KG1 (cell line): Measurements from ENCODE around the gene ANKUB1.

ENCODE experiments used
- DNase-seq: peaks from one replicate; lab custom pipeline; 2025; lab: John Stamatoyannopoulos, UW

ANKUB1 gene

GRCh38 chr3:149753717-149754116, 38.6 kb downstream of the ANKUB1 start:
- no peak for DNase-seq

DNA sequence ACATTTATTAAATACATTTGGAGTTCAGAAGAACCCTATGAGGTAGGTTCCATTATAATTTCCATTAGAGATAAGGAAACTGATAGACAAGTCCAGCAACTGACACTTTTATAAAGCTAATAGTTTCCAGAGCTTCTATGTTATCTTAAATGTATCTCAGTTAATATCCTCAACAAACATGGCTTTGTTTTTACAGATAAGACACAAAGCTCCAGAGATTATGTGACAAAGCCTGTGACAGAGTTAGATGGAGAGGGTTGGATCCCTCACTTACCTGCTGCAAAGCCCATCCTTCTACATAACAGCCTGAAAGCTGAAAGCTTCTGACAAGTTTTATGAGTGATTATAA, 39.6 kb downstream of the ANKUB1 start:
- DNase-seq = no peak

DNA sequence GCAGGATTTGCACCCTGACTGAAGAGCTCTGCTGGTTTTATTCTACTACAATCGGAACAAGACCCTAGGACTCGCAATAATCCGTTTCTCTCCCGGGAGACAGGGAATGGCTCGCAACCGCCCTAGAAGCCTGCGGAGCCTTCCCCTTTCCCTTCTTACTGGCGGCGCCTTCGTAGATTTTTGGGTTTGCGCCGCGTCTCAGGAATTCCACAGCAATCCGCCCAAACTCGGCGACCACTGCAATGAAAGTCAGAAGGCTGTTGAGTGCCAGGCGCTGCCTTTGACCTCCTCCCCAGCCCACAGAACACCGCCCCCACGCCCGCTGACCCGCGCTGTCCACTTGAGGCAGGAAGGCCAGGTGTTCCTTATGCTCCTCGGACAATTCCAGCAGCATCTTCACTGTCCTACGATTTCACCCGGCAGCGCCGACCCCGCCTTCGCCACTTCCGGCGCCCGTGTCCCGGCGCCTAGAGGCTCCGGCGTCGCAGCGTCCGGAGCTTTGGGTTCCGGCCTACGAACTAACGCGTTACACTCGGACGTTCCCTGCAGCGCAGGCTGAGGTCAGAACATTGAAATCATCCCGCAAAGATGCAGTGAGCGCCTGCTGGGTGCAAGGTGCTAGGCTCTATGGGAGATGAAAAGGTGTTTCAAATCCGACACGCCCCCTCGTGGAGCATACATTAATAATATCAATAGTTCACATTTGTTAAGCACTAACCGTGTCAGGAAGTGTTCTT, 40.1 kb downstream of the ANKUB1 start, which contains the start of gene COMMD2:
Gene COMMD2 (minus strand): TSS at position 439 of the 737 bp plus-strand sequence. CDS start 45 bp downstream, at position 394.
- DNase-seq = peak; percentile 56

DNA sequence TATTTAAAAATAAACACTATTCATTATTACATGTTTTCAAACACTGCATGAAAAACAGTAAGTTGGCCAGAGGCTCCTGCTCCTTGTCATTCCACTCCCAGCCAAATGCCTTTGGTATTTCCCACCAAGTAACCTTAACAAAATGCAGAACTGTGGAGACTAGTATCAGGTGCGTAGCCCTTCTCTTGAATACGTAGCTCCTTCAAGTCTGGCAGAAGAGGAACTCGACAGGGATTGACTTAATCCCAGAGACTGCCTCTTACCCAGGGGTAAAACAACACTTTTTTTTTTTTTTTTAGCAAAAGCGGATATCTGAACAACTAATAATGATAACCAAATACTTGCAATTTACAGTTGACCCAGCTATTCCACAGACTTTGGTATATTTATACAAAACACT, 40.8 kb downstream of the ANKUB1 start:
- no peak for DNase-seq

GRCh38 chr3:149744606-149745005, 47.7 kb downstream of the ANKUB1 start:
- no peak for DNase-seq

GRCh38 chr3:149744151-149744550, 48.2 kb downstream of the ANKUB1 start:
- peak; percentile 18 for DNase-seq

- no peak for DNase-seq
Measured at GRCh38 chr3:149739396-149739795, 53.0 kb downstream of the ANKUB1 start.

GRCh38 chr3:149738876-149739275, 53.5 kb downstream of the ANKUB1 start:
- no peak for DNase-seq

- DNase-seq = no peak
Measured at GRCh38 chr3:149736953-149737205, 55.5 kb downstream of the ANKUB1 start.

DNA sequence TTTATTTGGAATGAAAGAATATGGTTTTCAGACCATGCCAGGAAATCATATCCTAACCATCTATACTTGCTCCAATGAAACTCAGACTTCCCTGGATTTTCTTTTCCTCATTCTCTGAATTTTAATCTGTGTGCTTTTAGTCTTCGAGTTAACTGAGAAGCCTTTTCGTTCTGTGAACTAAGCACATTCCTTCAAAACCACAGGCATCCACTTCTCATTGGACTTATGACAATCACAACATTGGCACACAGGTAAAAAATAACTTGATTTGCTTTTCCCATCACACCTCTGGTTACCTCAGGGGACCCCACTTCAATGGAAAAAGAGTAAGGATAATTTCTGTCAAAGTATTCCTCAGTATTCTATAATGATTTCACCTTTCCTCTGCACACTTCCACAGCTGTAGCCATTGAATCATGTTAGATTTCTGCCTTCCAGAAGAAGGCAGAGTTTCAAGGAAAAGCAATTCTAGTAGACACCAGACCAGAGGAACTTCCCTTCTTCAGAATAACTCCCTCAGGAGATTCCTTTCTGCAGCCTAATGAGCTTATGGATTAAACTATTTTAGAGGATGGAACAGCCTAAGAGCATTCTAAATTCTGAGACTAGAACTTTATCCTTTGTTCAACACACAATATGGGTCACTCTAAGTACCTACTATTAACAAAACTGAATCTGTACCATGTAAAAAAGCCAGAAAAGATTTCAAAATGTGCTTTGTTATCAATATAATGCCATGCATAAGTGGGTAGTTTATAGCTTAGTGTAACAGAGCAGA, 56.0 kb downstream of the ANKUB1 start:
- no peak for DNase-seq

- DNase-seq = no peak
Measured at GRCh38 chr3:149732234-149732633, 60.1 kb downstream of the ANKUB1 start.

- no peak for DNase-seq
Measured at GRCh38 chr3:149727656-149728055, 64.7 kb downstream of the ANKUB1 start.

DNA sequence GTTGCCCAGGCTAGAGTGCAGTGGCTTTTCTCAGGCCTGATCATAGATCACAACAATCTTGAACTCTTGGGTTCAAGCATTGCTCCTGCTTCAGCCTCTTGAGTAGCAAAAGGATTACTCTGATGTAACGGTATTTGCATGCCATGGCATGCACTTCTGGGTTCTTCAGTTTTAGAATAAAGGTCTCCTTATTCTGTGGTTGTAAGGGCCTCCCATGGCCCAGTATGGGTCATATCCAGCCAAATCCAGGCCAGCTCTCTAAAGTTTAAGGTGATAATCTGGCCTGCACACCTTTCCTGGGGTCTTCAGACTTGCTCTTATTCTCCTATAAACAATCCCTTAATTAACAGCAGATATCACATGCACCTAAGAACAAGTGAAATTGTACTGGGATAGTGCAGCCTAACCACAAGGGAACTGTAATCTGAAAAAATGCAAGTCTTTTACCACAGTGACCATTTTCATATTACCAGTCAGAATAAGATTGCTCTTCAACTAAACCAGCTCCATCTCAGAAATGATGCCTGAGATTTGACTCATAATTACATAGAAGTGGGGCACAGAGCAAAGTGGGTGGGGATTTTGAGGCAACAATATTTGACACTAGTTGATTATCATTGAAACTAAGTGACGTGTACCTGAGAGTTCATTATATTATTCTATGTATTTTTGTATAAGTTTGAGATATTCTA, 65.5 kb downstream of the ANKUB1 start:
- DNase-seq = no peak

GRCh38 chr3:149723781-149724180, 68.6 kb downstream of the ANKUB1 start:
- DNase-seq = no peak

DNA sequence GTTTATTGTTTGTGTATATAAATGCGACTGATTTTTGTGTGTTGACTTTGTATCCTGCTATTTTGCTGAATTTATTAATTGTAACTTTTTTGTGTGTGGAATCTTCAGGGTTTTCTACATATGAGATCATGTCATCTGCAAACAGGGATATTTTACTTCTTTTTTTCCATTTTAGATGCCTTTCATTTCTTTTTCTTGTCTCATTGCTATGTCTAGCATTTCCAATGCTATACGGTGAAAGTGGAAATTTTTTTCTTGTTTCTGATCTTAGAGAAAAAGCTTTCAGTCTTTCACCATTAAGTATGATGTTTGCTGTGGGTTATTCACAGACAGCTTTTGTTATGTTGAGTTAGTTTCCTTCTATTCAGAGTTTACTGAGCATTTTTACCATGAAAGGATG, 71.4 kb downstream of the ANKUB1 start:
- no peak for DNase-seq

DNA sequence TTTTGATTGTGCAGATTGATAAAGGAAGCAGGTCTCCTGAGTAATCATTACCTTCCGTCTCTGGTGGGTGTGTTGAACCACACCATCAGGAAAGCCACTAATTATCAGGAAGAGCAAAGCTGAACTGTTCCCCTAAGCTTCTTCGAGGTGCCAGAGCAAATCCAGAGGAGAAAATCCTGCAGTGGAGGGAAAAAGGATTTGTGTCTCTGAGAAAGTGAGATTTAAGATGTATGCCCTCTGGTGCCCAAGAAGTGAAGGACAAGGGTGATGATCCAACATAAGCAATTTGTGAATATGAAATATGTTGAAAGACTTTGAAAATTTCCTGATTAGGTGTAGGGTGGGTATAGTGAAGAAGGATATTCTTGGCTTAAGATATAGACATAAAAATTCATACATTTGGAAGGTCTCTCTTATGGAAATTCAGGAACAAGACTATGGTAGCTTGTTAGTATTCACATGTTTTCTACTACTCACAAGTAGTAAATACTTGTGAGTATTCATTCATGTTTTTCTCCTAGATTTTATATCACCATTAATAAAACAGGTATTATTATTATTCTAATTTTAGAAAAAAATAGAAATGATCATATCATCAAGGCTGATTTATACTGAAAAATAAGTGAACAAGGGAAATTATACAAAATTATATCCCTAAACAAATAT, 74.8 kb downstream of the ANKUB1 start:
- peak; percentile 37 for DNase-seq

- no peak for DNase-seq
Measured at GRCh38 chr3:149716984-149717383, 75.4 kb downstream of the ANKUB1 start.

DNA sequence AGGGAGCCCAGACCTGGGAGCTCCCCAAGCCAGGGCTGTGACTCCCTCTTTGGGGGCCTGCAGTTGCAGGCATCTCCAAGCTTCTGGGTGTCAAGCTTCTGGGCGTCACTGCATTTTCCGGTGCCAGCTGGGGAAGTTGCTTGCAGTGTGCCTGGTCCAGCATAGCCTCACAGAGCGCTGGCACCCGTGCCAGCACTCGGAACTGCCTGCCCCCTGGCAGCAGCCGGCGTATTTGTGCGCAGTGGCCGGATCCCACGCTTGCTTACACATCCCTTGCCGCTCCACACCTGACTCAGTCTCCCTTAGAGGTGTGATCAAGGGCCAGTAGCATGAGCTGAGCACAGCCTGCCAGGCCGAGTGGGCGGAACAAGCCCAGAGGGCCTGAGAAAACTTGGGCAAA, 77.1 kb downstream of the ANKUB1 start:
- DNase-seq = no peak

DNA sequence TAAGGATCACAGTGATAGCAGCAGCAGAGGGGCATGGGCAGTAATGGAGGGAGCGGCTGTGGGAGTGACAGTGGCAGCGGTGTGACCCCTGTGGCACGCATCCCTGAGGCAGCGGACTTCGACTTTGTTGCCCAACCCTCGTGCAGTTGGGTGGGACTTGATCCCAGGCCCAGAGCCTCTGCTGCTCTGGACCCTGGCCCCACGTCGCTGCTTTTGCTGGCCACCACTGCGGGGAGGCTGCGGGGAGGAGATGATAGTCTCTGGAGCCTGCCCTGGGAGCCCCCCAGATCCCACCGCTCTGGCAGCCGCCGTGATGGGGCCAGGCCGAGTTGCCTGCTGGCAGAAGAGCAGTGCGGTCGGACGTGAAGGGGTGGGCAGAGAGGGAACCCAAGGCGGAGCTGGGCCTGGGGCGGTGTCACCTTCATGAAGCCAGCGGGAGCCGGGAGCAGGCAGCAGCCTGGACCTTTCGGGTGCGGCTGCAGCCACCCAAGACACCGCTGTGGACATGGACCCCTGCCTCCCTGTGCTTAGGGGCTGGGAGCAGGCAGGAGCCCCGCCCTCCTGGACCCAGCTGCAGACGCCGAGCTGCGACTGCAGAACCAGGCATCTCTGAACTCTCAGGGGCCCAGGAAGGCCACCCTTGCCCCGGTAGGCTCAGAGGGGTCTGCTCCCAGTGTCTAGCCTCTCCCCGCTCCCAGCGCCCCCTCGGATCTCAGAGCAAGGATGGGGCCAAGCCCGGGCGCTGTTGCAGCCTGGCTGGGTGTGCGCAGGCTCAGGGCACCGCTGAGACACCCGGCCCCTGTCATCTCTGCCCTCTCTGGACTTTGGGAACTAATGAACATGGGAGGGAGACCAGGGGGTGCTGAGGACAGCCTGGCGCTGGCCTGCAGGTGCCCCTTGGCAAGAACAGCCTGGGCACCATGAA, 78.4 kb downstream of the ANKUB1 start:
- no peak for DNase-seq
